ENCODE measurements around the gene KRT4.
"Not testable (repeated sequence)": the region's sequence is repeated elsewhere in the genome, so short reads cannot be mapped to it uniquely, and the experiment has no call there.

The KRT4 gene

GRCh38 chr12:52761802-52762201 lies 52.1 kb downstream of the KRT4 start:
- TF ChIP-seq SP1 (IDR thresholded peaks at IDR 0.05) = no peak
- no peak for TF ChIP-seq CTBP1 (IDR thresholded peaks at IDR 0.05; ENCODE audit: borderline replicate concordance)
- TF ChIP-seq BHLHE40 (IDR thresholded peaks at IDR 0.05; ENCODE audit: borderline replicate concordance) = no peak
- no peak for TF ChIP-seq FOXK2 (IDR thresholded peaks at IDR 0.05)
- no peak for TF ChIP-seq SUZ12 (IDR thresholded peaks at IDR 0.05)
- no peak for TF ChIP-seq LEF1 (IDR thresholded peaks at IDR 0.05; ENCODE audit: borderline replicate concordance)
- TF ChIP-seq ELF4 (IDR thresholded peaks at IDR 0.05) = no peak
- TF ChIP-seq ZNF384 (IDR thresholded peaks at IDR 0.05) = no peak
- no peak for TF ChIP-seq FOXA1 (IDR thresholded peaks at IDR 0.05)
- TF ChIP-seq HDGF (IDR thresholded peaks at IDR 0.05; ENCODE audit: borderline replicate concordance) = no peak
- TF ChIP-seq, protein P1, sequence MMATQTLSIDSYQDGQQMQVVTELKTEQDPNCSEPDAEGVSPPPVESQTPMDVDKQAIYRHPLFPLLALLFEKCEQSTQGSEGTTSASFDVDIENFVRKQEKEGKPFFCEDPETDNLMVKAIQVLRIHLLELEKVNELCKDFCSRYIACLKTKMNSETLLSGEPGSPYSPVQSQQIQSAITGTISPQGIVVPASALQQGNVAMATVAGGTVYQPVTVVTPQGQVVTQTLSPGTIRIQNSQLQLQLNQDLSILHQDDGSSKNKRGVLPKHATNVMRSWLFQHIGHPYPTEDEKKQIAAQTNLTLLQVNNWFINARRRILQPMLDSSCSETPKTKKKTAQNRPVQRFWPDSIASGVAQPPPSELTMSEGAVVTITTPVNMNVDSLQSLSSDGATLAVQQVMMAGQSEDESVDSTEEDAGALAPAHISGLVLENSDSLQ (IDR thresholded peaks at IDR 0.05) = no peak
- no peak for TF ChIP-seq L3MBTL2 (conservative IDR thresholded peaks at IDR 0.05)
- no peak for TF ChIP-seq TARDBP (IDR thresholded peaks at IDR 0.05)
- no peak for TF ChIP-seq NFRKB (IDR thresholded peaks at IDR 0.05)
- no peak for TF ChIP-seq ARNT (IDR thresholded peaks at IDR 0.05)
- TF ChIP-seq FOXM1 (IDR thresholded peaks at IDR 0.05; ENCODE audit: borderline replicate concordance) = no peak
- POLR2A ChIA-PET = no interaction called here
- no peak for DNase-seq (ENCODE audit: extremely low spot score)
- CTCF ChIA-PET = no interaction called here

DNA sequence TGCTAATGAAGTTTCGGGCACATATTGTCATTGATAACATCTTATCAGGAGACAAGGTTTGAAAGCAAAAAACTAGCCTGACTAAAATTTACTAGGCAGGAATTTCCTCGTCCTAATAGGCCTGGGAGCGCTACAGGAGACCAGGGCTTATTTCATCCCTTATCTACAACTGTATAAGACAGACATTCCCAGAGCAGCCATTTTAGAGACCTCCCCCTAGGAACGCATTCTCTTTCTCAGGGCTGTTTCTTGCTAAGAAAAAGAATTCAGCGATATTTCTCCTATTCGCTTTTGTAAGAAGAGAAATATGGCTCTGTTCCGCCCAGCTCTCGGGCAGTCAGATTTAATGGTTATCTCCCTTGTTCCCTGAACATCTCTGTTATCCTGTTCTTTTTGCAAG lies 52.7 kb downstream of the KRT4 start:
- POLR2A ChIA-PET; CTCF ChIA-PET; DNase-seq (ENCODE audit: extremely low spot score): not testable (repeated sequence)

DNA sequence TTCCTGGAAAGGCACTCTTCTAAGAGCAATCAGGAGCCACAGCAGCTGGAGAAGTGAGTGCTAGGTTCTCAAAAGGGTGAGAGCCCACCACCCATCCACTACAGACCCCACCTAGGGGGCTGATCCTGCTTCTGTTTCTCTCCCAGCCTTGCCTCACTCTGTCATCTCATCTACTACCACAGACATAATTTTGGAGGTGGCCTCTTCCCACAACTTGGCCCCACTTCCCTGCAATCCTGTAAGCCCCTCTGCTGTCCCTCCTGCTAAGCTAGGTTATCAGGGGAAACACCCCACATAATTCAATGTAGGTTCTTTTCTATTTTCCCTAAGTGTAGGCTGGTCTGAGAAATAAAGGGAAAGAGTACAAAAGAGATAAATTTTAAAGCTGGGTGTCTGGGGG lies 53.3 kb downstream of the KRT4 start:
- DNase-seq (ENCODE audit: extremely low spot score) = no peak
- ChIA-PET CTCF (no interaction called here), POLR2A (no interaction called here)
- TF ChIP-seq FOXA1 (IDR thresholded peaks at IDR 0.05) = no peak
- TF ChIP-seq SUZ12 (IDR thresholded peaks at IDR 0.05) = no peak
- no peak for TF ChIP-seq L3MBTL2 (conservative IDR thresholded peaks at IDR 0.05)
- TF ChIP-seq FOXK2 (IDR thresholded peaks at IDR 0.05) = no peak
- no peak for TF ChIP-seq NFRKB (IDR thresholded peaks at IDR 0.05)
- TF ChIP-seq ARNT (IDR thresholded peaks at IDR 0.05) = no peak
- TF ChIP-seq CTBP1 (IDR thresholded peaks at IDR 0.05; ENCODE audit: borderline replicate concordance) = no peak
- no peak for TF ChIP-seq BHLHE40 (IDR thresholded peaks at IDR 0.05; ENCODE audit: borderline replicate concordance)
- TF ChIP-seq, protein P1 (IDR thresholded peaks at IDR 0.05) = no peak
- no peak for TF ChIP-seq SP1 (IDR thresholded peaks at IDR 0.05)
- TF ChIP-seq LEF1 (IDR thresholded peaks at IDR 0.05; ENCODE audit: borderline replicate concordance) = no peak
- TF ChIP-seq HDGF (IDR thresholded peaks at IDR 0.05; ENCODE audit: borderline replicate concordance) = no peak
- no peak for TF ChIP-seq TARDBP (IDR thresholded peaks at IDR 0.05)
- TF ChIP-seq ELF4 (IDR thresholded peaks at IDR 0.05) = no peak
- no peak for TF ChIP-seq ZNF384 (IDR thresholded peaks at IDR 0.05)
- no peak for TF ChIP-seq FOXM1 (IDR thresholded peaks at IDR 0.05; ENCODE audit: borderline replicate concordance)

GRCh38 chr12:52759695-52760094 lies 54.2 kb downstream of the KRT4 start:
- TF ChIP-seq BHLHE40 (IDR thresholded peaks at IDR 0.05; ENCODE audit: borderline replicate concordance) (no peak), FOXA1 (IDR thresholded peaks at IDR 0.05) (no peak), TARDBP (IDR thresholded peaks at IDR 0.05) (no peak), NFRKB (IDR thresholded peaks at IDR 0.05) (no peak), CTBP1 (IDR thresholded peaks at IDR 0.05; ENCODE audit: borderline replicate concordance) (no peak), ZNF384 (IDR thresholded peaks at IDR 0.05) (no peak), ELF4 (IDR thresholded peaks at IDR 0.05) (no peak), HDGF (IDR thresholded peaks at IDR 0.05; ENCODE audit: borderline replicate concordance) (no peak), FOXM1 (IDR thresholded peaks at IDR 0.05; ENCODE audit: borderline replicate concordance) (no peak)
- POLR2A ChIA-PET = no interaction called here
- DNase-seq (ENCODE audit: extremely low spot score) = no peak
- CTCF ChIA-PET = no interaction called here

GRCh38 chr12:52759218-52759617 lies 54.7 kb downstream of the KRT4 start:
- POLR2A ChIA-PET = no interaction called here
- DNase-seq (ENCODE audit: extremely low spot score) = no peak
- CTCF ChIA-PET = interaction anchor here (0.6 kb wide), 1 partner anchor 105 kb away, joined by 4 read pairs; no protein-coding TSS in a partner anchor
- TF ChIP-seq, protein P1 (IDR thresholded peaks at IDR 0.05) = no peak
- TF ChIP-seq FOXK2 (IDR thresholded peaks at IDR 0.05) = no peak
- TF ChIP-seq LEF1 (IDR thresholded peaks at IDR 0.05; ENCODE audit: borderline replicate concordance) = no peak
- no peak for TF ChIP-seq FOXA1 (IDR thresholded peaks at IDR 0.05)
- no peak for TF ChIP-seq L3MBTL2 (conservative IDR thresholded peaks at IDR 0.05)
- no peak for TF ChIP-seq TARDBP (IDR thresholded peaks at IDR 0.05)
- no peak for TF ChIP-seq CTBP1 (IDR thresholded peaks at IDR 0.05; ENCODE audit: borderline replicate concordance)
- no peak for TF ChIP-seq HDGF (IDR thresholded peaks at IDR 0.05; ENCODE audit: borderline replicate concordance)
- TF ChIP-seq SUZ12 (IDR thresholded peaks at IDR 0.05) = no peak
- TF ChIP-seq SP1 (IDR thresholded peaks at IDR 0.05) = no peak
- TF ChIP-seq ELF4 (IDR thresholded peaks at IDR 0.05) = no peak
- no peak for TF ChIP-seq ZNF384 (IDR thresholded peaks at IDR 0.05)

DNA sequence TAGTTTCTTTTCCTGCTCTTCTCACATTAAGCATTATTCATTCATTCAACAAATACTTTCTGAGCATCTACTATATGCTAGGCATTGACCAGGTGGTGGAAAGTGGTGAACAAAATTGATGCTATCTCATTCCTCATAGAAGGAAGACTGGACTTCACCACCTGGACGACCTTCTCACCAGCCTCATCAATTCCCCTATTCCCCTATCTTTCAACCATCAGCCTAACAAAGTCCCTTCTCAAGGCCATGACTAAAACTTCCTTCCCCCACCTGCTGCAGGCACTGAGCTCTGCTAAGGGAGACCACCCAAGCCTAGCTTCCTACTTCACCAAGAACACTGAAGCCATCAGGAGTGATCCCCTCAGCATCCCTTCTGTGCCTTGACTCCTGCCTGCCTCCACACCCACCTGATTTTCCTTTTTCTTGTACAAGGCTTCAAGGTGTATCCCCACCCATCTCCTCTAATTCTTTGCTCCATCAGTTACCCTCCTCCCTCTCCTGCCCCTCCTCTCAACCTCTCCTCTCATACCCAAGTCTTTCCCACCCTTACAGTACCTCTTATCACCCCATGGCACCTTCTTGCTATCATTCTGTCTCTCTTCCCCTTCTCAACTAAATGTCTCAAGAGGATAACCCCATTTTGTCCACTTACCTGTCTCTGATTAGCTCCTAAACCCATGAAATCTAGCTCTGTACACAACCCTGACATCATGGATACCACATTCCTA lies 56.3 kb downstream of the KRT4 start:
- ChIA-PET CTCF (no interaction called here), POLR2A (no interaction called here)
- no peak for DNase-seq (ENCODE audit: extremely low spot score)
- TF ChIP-seq CTBP1 (IDR thresholded peaks at IDR 0.05; ENCODE audit: borderline replicate concordance) (no peak), FOXA1 (IDR thresholded peaks at IDR 0.05) (no peak), FOXK2 (IDR thresholded peaks at IDR 0.05) (no peak), ELF4 (IDR thresholded peaks at IDR 0.05) (no peak), HDGF (IDR thresholded peaks at IDR 0.05; ENCODE audit: borderline replicate concordance) (no peak), LEF1 (IDR thresholded peaks at IDR 0.05; ENCODE audit: borderline replicate concordance) (no peak), TARDBP (IDR thresholded peaks at IDR 0.05) (no peak), L3MBTL2 (conservative IDR thresholded peaks at IDR 0.05) (no peak), BHLHE40 (IDR thresholded peaks at IDR 0.05; ENCODE audit: borderline replicate concordance) (no peak), SP1 (IDR thresholded peaks at IDR 0.05) (no peak), FOXM1 (IDR thresholded peaks at IDR 0.05; ENCODE audit: borderline replicate concordance) (no peak), ZNF384 (IDR thresholded peaks at IDR 0.05) (no peak), NFRKB (IDR thresholded peaks at IDR 0.05) (no peak)
- TF ChIP-seq, protein P1 (IDR thresholded peaks at IDR 0.05) = no peak

All from HEK293T (cell line).